ENCODE measurements around the gene CDH2. TPM values are rescaled to one million over a fixed set of nuclear protein-coding genes. Genes with fewer than 3 reads are reported as not detected.

CDH2 gene
- polyA plus RNA-seq, 2 donors: 0.12 to 0.38 TPM

- WGBS, 2 donors: 53 to 62% methylated on average over 8 of the region's 8 CpGs
- H3K27me3 ChIP-seq (ENCODE audit: control insufficient read depth in 1 of 2, insufficient read depth in 2 of 2, low read length in 2 of 2): peaks cover 0 to 31% of the 10 kb centered on the region in 2 donors
- no peaks in the 10 kb centered on the region for H3K36me3 ChIP-seq (ENCODE audit: control insufficient read depth in 2 of 2, insufficient read depth in 2 of 2, low read length in 1 of 2)
- H3K4me3 ChIP-seq (ENCODE audit: low read depth in 1 of 2, low read length in 2 of 2): no peak overlapping the region
- no peak overlapping the region for H3K27ac ChIP-seq (ENCODE audit: low read depth in 2 of 2, low read length in 1 of 2)
- peaks cover 2 to 7% of the 10 kb centered on the region in 2 donors for H3K4me1 ChIP-seq (ENCODE audit: control insufficient read depth in 2 of 2, insufficient read depth in 2 of 2, low read length in 1 of 2)
- no peaks in the 10 kb centered on the region for H3K9me3 ChIP-seq (ENCODE audit: control insufficient read depth in 2 of 2, insufficient read depth in 1 of 2, low read depth in 1 of 2, low read length in 1 of 2)
These were observed 2.6 kb downstream of the CDH2 start for GRCh38 chr18:28174181-28174905.

GRCh38 chr18:28171837-28172236, 5.1 kb downstream of the CDH2 start:
- Histone ChIP-seq H3K4me1 (ENCODE audit: control insufficient read depth in 2 of 2, insufficient read depth in 2 of 2, low read length in 1 of 2) (peaks cover 2 to 5% of the 10 kb centered on the region in 2 donors), H3K9me3 (ENCODE audit: control insufficient read depth in 2 of 2, insufficient read depth in 1 of 2, low read depth in 1 of 2, low read length in 1 of 2) (no peaks in the 10 kb centered on the region), H3K4me3 (ENCODE audit: low read depth in 1 of 2, low read length in 2 of 2) (no peak overlapping the region), H3K36me3 (ENCODE audit: control insufficient read depth in 2 of 2, insufficient read depth in 2 of 2, low read length in 1 of 2) (no peaks in the 10 kb centered on the region), H3K27ac (ENCODE audit: low read depth in 2 of 2, low read length in 1 of 2) (no peak overlapping the region), H3K27me3 (ENCODE audit: control insufficient read depth in 1 of 2, insufficient read depth in 2 of 2, low read length in 2 of 2) (peaks cover 0 to 18% of the 10 kb centered on the region in 2 donors)
- 80% methylated on average over 3 of the region's 3 CpGs for WGBS, 2 donors

GRCh38 chr18:28168725-28169124, 8.2 kb downstream of the CDH2 start:
- H3K4me3 ChIP-seq (ENCODE audit: low read depth in 1 of 2, low read length in 2 of 2): no peak overlapping the region
- H3K36me3 ChIP-seq (ENCODE audit: control insufficient read depth in 2 of 2, insufficient read depth in 2 of 2, low read length in 1 of 2): no peaks in the 10 kb centered on the region
- H3K27ac ChIP-seq (ENCODE audit: low read depth in 2 of 2, low read length in 1 of 2): no peak overlapping the region
- 60 to 70% methylated on average over 1 of the region's 1 CpG for WGBS, 2 donors
- no peaks in the 10 kb centered on the region for H3K4me1 ChIP-seq (ENCODE audit: control insufficient read depth in 2 of 2, insufficient read depth in 2 of 2, low read length in 1 of 2)
- no peaks in the 10 kb centered on the region for H3K27me3 ChIP-seq (ENCODE audit: control insufficient read depth in 1 of 2, insufficient read depth in 2 of 2, low read length in 2 of 2)
- H3K9me3 ChIP-seq (ENCODE audit: control insufficient read depth in 2 of 2, insufficient read depth in 1 of 2, low read depth in 1 of 2, low read length in 1 of 2): no peaks in the 10 kb centered on the region

- Histone ChIP-seq H3K27ac (ENCODE audit: low read depth in 2 of 2, low read length in 1 of 2) (no peak overlapping the region), H3K4me1 (ENCODE audit: control insufficient read depth in 2 of 2, insufficient read depth in 2 of 2, low read length in 1 of 2) (no peaks in the 10 kb centered on the region), H3K27me3 (ENCODE audit: control insufficient read depth in 1 of 2, insufficient read depth in 2 of 2, low read length in 2 of 2) (no peaks in the 10 kb centered on the region), H3K4me3 (ENCODE audit: low read depth in 1 of 2, low read length in 2 of 2) (no peak overlapping the region), H3K36me3 (ENCODE audit: control insufficient read depth in 2 of 2, insufficient read depth in 2 of 2, low read length in 1 of 2) (no peaks in the 10 kb centered on the region), H3K9me3 (ENCODE audit: control insufficient read depth in 2 of 2, insufficient read depth in 1 of 2, low read depth in 1 of 2, low read length in 1 of 2) (no peaks in the 10 kb centered on the region)
- WGBS, 2 donors: 69 to 81% methylated on average over 8 of the region's 8 CpGs
These were observed 9.0 kb downstream of the CDH2 start for GRCh38 chr18:28167835-28168349.

- H3K27me3 ChIP-seq (ENCODE audit: control insufficient read depth in 1 of 2, insufficient read depth in 2 of 2, low read length in 2 of 2): no peaks in the 10 kb centered on the region
These were observed 12.0 kb downstream of the CDH2 start for GRCh38 chr18:28164771-28165483.

GRCh38 chr18:28163201-28163775, 13.6 kb downstream of the CDH2 start:
- Histone ChIP-seq H3K9me3 (ENCODE audit: control insufficient read depth in 2 of 2, insufficient read depth in 1 of 2, low read depth in 1 of 2, low read length in 1 of 2) (no peaks in the 10 kb centered on the region), H3K36me3 (ENCODE audit: control insufficient read depth in 2 of 2, insufficient read depth in 2 of 2, low read length in 1 of 2) (no peaks in the 10 kb centered on the region), H3K4me1 (ENCODE audit: control insufficient read depth in 2 of 2, insufficient read depth in 2 of 2, low read length in 1 of 2) (no peaks in the 10 kb centered on the region), H3K27ac (ENCODE audit: low read depth in 2 of 2, low read length in 1 of 2) (no peak overlapping the region), H3K27me3 (ENCODE audit: control insufficient read depth in 1 of 2, insufficient read depth in 2 of 2, low read length in 2 of 2) (no peaks in the 10 kb centered on the region), H3K4me3 (ENCODE audit: low read depth in 1 of 2, low read length in 2 of 2) (no peak overlapping the region)
- WGBS, 2 donors: 90 to 94% methylated on average over 2 of the region's 2 CpGs

More at GRCh38 chr18:28164771-28165483, 12.0 kb downstream of the CDH2 start:
- H3K27ac ChIP-seq (ENCODE audit: low read depth in 2 of 2, low read length in 1 of 2): no peak overlapping the region
- H3K4me3 ChIP-seq (ENCODE audit: low read depth in 1 of 2, low read length in 2 of 2): no peak overlapping the region
- H3K36me3 ChIP-seq (ENCODE audit: control insufficient read depth in 2 of 2, insufficient read depth in 2 of 2, low read length in 1 of 2): no peaks in the 10 kb centered on the region
- 21 to 23% methylated on average over 1 of the region's 1 CpG for WGBS, 2 donors
- H3K9me3 ChIP-seq (ENCODE audit: control insufficient read depth in 2 of 2, insufficient read depth in 1 of 2, low read depth in 1 of 2, low read length in 1 of 2): no peaks in the 10 kb centered on the region
- no peaks in the 10 kb centered on the region for H3K4me1 ChIP-seq (ENCODE audit: control insufficient read depth in 2 of 2, insufficient read depth in 2 of 2, low read length in 1 of 2)

GRCh38 chr18:28161608-28162599, 15.0 kb downstream of the CDH2 start:
- Histone ChIP-seq H3K9me3 (ENCODE audit: control insufficient read depth in 2 of 2, insufficient read depth in 1 of 2, low read depth in 1 of 2, low read length in 1 of 2) (no peaks in the 10 kb centered on the region), H3K36me3 (ENCODE audit: control insufficient read depth in 2 of 2, insufficient read depth in 2 of 2, low read length in 1 of 2) (no peaks in the 10 kb centered on the region), H3K4me1 (ENCODE audit: control insufficient read depth in 2 of 2, insufficient read depth in 2 of 2, low read length in 1 of 2) (no peaks in the 10 kb centered on the region), H3K4me3 (ENCODE audit: low read depth in 1 of 2, low read length in 2 of 2) (no peak overlapping the region), H3K27ac (ENCODE audit: low read depth in 2 of 2, low read length in 1 of 2) (no peak overlapping the region), H3K27me3 (ENCODE audit: control insufficient read depth in 1 of 2, insufficient read depth in 2 of 2, low read length in 2 of 2) (no peaks in the 10 kb centered on the region)
- 78 to 84% methylated on average over 9 of the region's 9 CpGs for WGBS, 2 donors

GRCh38 chr18:28159055-28159454, 17.9 kb downstream of the CDH2 start:
- no peaks in the 10 kb centered on the region for H3K9me3 ChIP-seq (ENCODE audit: control insufficient read depth in 2 of 2, insufficient read depth in 1 of 2, low read depth in 1 of 2, low read length in 1 of 2)
- H3K27me3 ChIP-seq (ENCODE audit: control insufficient read depth in 1 of 2, insufficient read depth in 2 of 2, low read length in 2 of 2): no peaks in the 10 kb centered on the region
- H3K27ac ChIP-seq (ENCODE audit: low read depth in 2 of 2, low read length in 1 of 2): no peak overlapping the region
- no peaks in the 10 kb centered on the region for H3K4me1 ChIP-seq (ENCODE audit: control insufficient read depth in 2 of 2, insufficient read depth in 2 of 2, low read length in 1 of 2)
- no peaks in the 10 kb centered on the region for H3K36me3 ChIP-seq (ENCODE audit: control insufficient read depth in 2 of 2, insufficient read depth in 2 of 2, low read length in 1 of 2)
- H3K4me3 ChIP-seq (ENCODE audit: low read depth in 1 of 2, low read length in 2 of 2): no peak overlapping the region
- 66 to 76% methylated on average over 2 of the region's 2 CpGs for WGBS, 2 donors

GRCh38 chr18:28158083-28158581, 18.8 kb downstream of the CDH2 start:
- Histone ChIP-seq H3K36me3 (ENCODE audit: control insufficient read depth in 2 of 2, insufficient read depth in 2 of 2, low read length in 1 of 2) (no peaks in the 10 kb centered on the region), H3K27ac (ENCODE audit: low read depth in 2 of 2, low read length in 1 of 2) (no peak overlapping the region), H3K4me3 (ENCODE audit: low read depth in 1 of 2, low read length in 2 of 2) (no peak overlapping the region), H3K9me3 (ENCODE audit: control insufficient read depth in 2 of 2, insufficient read depth in 1 of 2, low read depth in 1 of 2, low read length in 1 of 2) (no peaks in the 10 kb centered on the region), H3K4me1 (ENCODE audit: control insufficient read depth in 2 of 2, insufficient read depth in 2 of 2, low read length in 1 of 2) (no peaks in the 10 kb centered on the region), H3K27me3 (ENCODE audit: control insufficient read depth in 1 of 2, insufficient read depth in 2 of 2, low read length in 2 of 2) (no peaks in the 10 kb centered on the region)
- 46 to 58% methylated on average over 4 of the region's 4 CpGs for WGBS, 2 donors

Measured in esophagus (tissue), 2 donors.